Naive thymus-derived CD4-positive, alpha-beta T cell (primary cell): ENCODE data around the gene LRRC55. TPM values are rescaled to one million over a fixed set of nuclear protein-coding genes. Genes with fewer than 3 reads are reported as not detected.

Experiments
- ATAC-seq: fragments of 150-1000 bp; cut with Tn5 transposase; 2 replicates; pipeline ENCODE4 v1.10.0; 2021; ENCODE audit warnings: mild to moderate bottlenecking, moderate library complexity
- CTCF ChIA-PET: fragments of 350-600 bp; sonication (Branson Sonifier 250); formaldehyde crosslinking; loops from one replicate; lab custom pipeline; 2021; ENCODE audit warnings: antibody characterized with exemption; lab: Charles Lee
- POLR2A ChIA-PET: fragments of 350-600 bp; sonication (Branson Sonifier 250); formaldehyde crosslinking; loops from one replicate; lab custom pipeline; 2021; ENCODE audit warnings: antibody characterized with exemption, inconsistent platforms; lab: Charles Lee
- DNase-seq, 9 donors: peaks; one replicate each; pipeline versions ENCODE4 v3.0.0 to v3.0.0-alpha.2; 2020 to 2022; ENCODE audit warnings: mixed read lengths in 1 of 9
- H3K27ac ChIP-seq: one replicate; pipeline ENCODE4 v1.7.0; 2013; ENCODE audit warnings: mild to moderate bottlenecking, low read depth, low read length, moderate library complexity
- H3K27me3 ChIP-seq, 2 donors: one replicate each; pipeline ENCODE4 v1.7.0; 2013; ENCODE audit warnings: low read length in 2 of 2, mild to moderate bottlenecking in 2 of 2, moderate library complexity in 2 of 2; ENCODE audit not compliant: control insufficient read depth in 2 of 2, insufficient read depth in 2 of 2
- H3K36me3 ChIP-seq, 3 experiments: 1 replicate in 2 of 3; 2 replicates in 1 of 3; pipeline ENCODE4 v1.7.0; 2013; ENCODE audit warnings: low read length in 3 of 3, mild to moderate bottlenecking in 3 of 3, moderate library complexity in 1 of 3; ENCODE audit not compliant: insufficient read depth in 3 of 3, control insufficient read depth in 2 of 3
- H3K4me1 ChIP-seq, 2 donors: one replicate each; pipeline ENCODE4 v1.7.0; 2013; ENCODE audit warnings: low read length in 2 of 2, mild to moderate bottlenecking in 2 of 2, moderate library complexity in 1 of 2; ENCODE audit not compliant: control insufficient read depth in 2 of 2, insufficient read depth in 2 of 2
- H3K4me3 ChIP-seq: 2 replicates; pipeline ENCODE4 v1.7.0; 2013; ENCODE audit warnings: mild to moderate bottlenecking, low read length
- H3K9me3 ChIP-seq, 3 experiments: 1 replicate in 2 of 3; 2 replicates in 1 of 3; pipeline ENCODE4 v1.7.0; 2013; ENCODE audit warnings: low read length in 3 of 3; ENCODE audit not compliant: control insufficient read depth in 2 of 3
- H3K27ac Mint-ChIP-seq, 9 donors: one replicate each; pipeline ENCODE4 v1.8.0; 2020 to 2022; ENCODE audit warnings: mixed read lengths in 9 of 9, mild to moderate bottlenecking in 8 of 9, moderate library complexity in 5 of 9, inconsistent platforms in 2 of 9
- H3K27me3 Mint-ChIP-seq, 5 donors: one replicate each; pipeline ENCODE4 v1.8.0; 2021 to 2022; ENCODE audit warnings: mixed read lengths in 5 of 5, mild to moderate bottlenecking in 1 of 5
- H3K36me3 Mint-ChIP-seq, 5 donors: one replicate each; pipeline ENCODE4 v1.8.0; 2020 to 2022; ENCODE audit warnings: mixed read lengths in 5 of 5, mild to moderate bottlenecking in 3 of 5, inconsistent platforms in 1 of 5
- H3K4me1 Mint-ChIP-seq, 7 donors: one replicate each; pipeline ENCODE4 v1.8.0; 2020 to 2022; ENCODE audit warnings: mixed read lengths in 7 of 7, mild to moderate bottlenecking in 3 of 7, inconsistent platforms in 1 of 7
- H3K4me3 Mint-ChIP-seq, 10 donors: one replicate each; pipeline ENCODE4 v1.8.0; 2020 to 2022; ENCODE audit warnings: mild to moderate bottlenecking in 10 of 10, mixed read lengths in 10 of 10, moderate library complexity in 6 of 10, inconsistent platforms in 2 of 10
- H3K9me3 Mint-ChIP-seq, 11 donors: one replicate each; pipeline ENCODE4 v1.8.0; 2020 to 2022; ENCODE audit warnings: mixed read lengths in 11 of 11, mild to moderate bottlenecking in 4 of 11, inconsistent platforms in 1 of 11, moderate library complexity in 1 of 11
- intact Hi-C, 2 donors: fragments of 100-400 bp; cut with micrococcal nuclease; formaldehyde crosslinking; loops; one replicate each; pipeline ENCODE4 v1.15.1; 2023
- polyA plus RNA-seq, 2 donors: library from polyadenylated mRNA; unstranded; fragments of 300-500 nt; fragmentation: Illumina TruSeq; gene quantifications; one replicate each; pipeline ENCODE4 v1.2.3, GENCODE V29; 2021
- total RNA-seq, 6 experiments: library from RNA in 5 of 6; stranded (reverse) in 5 of 6; gene quantifications; 1 replicate in 5 of 6; 2 replicates in 1 of 6; pipeline ENCODE4 v1.2.3 and lab custom pipeline; 2021 to 2026

LRRC55 gene
- total and polyA plus RNA-seq, 7 experiments from 2014 or later: not detected

DNA sequence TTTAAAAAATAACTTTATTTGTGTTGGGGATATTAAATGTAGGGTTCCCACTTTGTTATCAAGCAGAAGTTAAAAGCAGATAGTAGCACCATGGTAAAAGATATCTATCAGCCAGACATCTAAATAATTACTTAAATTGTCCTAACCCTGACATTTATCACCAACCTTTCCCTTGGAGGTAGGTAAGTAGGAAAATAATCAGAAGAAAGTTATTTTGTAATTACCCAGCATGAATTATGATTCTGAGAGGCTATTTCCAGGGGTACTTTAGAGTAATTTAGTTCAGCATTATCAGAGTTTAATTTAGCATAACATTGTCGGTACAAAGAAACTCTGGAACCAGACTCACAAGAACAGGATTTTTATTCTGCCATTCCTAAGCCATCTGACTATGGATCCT is 23.2 kb upstream of the LRRC55 start:
- H3K9me3 Mint-ChIP-seq: peaks cover 0 to 3% (median 0%) of the 10 kb centered on the region in 11 donors

GRCh38 chr11:57160665-57161064 is 21.1 kb upstream of the LRRC55 start:
- Histone ChIP-seq H3K9me3 (no peaks in the 10 kb centered on the region), H3K27me3 (no peaks in the 10 kb centered on the region), H3K4me1 (no peaks in the 10 kb centered on the region), H3K27ac (no peak overlapping the region), H3K36me3 (no peaks in the 10 kb centered on the region), H3K4me3 (no peak overlapping the region)
- no peak overlapping the region for H3K27ac Mint-ChIP-seq
- DNase-seq (no peak), ATAC-seq (no peak)
- POLR2A ChIA-PET: no interaction called here
- H3K36me3 Mint-ChIP-seq: peaks cover 0 to 4% (median 0%) of the 10 kb centered on the region in 5 donors
- peaks cover 13 to 51% (median 48%) of the 10 kb centered on the region in 5 donors for H3K27me3 Mint-ChIP-seq
- peaks cover 0 to 1% (median 0%) of the 10 kb centered on the region in 7 donors for H3K4me1 Mint-ChIP-seq
- H3K4me3 Mint-ChIP-seq: no peak overlapping the region
- intact Hi-C loops: no loop called here
- CTCF ChIA-PET: no interaction called here
- H3K9me3 Mint-ChIP-seq: peaks cover 0 to 7% (median 0%) of the 10 kb centered on the region in 11 donors

More for the DNA sequence above, 23.2 kb upstream of the LRRC55 start:
- CTCF ChIA-PET: no interaction called here
- no peaks in the 10 kb centered on the region for H3K4me1 ChIP-seq
- peaks cover 0 to 1% (median 0%) of the 10 kb centered on the region in 7 donors for H3K4me1 Mint-ChIP-seq
- H3K27me3 ChIP-seq: no peaks in the 10 kb centered on the region
- H3K4me3 ChIP-seq: no peak overlapping the region
- POLR2A ChIA-PET: no interaction called here
- H3K4me3 Mint-ChIP-seq: no peak overlapping the region
- ATAC-seq (no peak), DNase-seq (no peak)
- H3K27ac Mint-ChIP-seq: no peak overlapping the region
- peaks cover 19 to 54% (median 50%) of the 10 kb centered on the region in 5 donors for H3K27me3 Mint-ChIP-seq
- H3K36me3 ChIP-seq: no peaks in the 10 kb centered on the region
- H3K36me3 Mint-ChIP-seq: peaks cover 0 to 8% (median 0%) of the 10 kb centered on the region in 5 donors
- H3K27ac ChIP-seq: no peak overlapping the region
- no peaks in the 10 kb centered on the region for H3K9me3 ChIP-seq
- intact Hi-C loops: no loop called here

GRCh38 chr11:57161351-57161750 is 20.4 kb upstream of the LRRC55 start:
- ATAC-seq (no peak), DNase-seq (no peak)
- Mint-ChIP-seq H3K4me1 (peaks cover 0 to 1% (median 0%) of the 10 kb centered on the region in 7 donors), H3K36me3 (no peaks in the 10 kb centered on the region), H3K27me3 (peaks cover 9 to 47% (median 42%) of the 10 kb centered on the region in 5 donors), H3K4me3 (no peak overlapping the region), H3K27ac (no peak overlapping the region), H3K9me3 (peaks cover 0 to 7% (median 0%) of the 10 kb centered on the region in 11 donors)
- no peaks in the 10 kb centered on the region for H3K27me3 ChIP-seq
- ChIA-PET CTCF (interaction anchor here (0.6 kb wide), 1 partner anchor 139 kb away, joined by 3 read pairs; no protein-coding TSS in a partner anchor), POLR2A (no interaction called here)
- H3K4me1 ChIP-seq: no peaks in the 10 kb centered on the region
- no peaks in the 10 kb centered on the region for H3K36me3 ChIP-seq
- intact Hi-C loops: no loop called here
- no peaks in the 10 kb centered on the region for H3K9me3 ChIP-seq
- H3K4me3 ChIP-seq: no peak overlapping the region
- no peak overlapping the region for H3K27ac ChIP-seq

DNA sequence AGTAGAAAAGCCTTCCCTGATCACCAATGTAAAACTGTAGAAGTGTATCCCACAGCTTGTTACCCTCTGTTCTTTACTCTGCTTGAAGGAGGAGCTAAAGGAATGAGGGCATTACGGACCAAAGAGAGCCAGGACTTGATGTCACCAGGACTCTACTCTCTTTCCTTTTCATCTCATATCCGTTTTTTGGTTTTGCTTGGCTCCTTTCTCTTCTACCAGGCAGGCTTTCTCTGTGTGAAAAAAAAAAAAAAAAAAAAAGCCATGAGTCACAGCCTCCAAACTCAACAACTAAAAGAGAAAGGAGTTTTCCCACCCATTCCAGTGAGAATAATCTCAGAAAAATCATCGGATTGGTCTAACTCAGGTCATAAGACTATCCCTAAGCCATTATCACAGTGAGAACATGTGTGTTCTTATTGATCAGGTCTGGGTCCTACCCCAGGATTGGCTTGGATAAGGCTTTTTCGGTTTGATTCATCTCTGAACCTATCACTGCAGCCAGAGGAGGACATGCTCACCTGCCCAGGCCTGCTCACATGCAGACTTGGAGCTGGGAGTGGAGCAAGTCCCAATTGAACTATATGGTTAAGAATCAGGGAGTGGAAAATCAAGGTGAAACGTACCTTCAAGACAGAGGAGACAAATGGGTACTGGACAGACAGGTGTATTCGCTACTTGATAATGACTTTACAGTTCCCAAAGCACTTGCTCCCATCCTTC is 19.4 kb upstream of the LRRC55 start:
- DNase-seq (no peak), ATAC-seq (no peak)
- Mint-ChIP-seq H3K27me3 (peaks cover 9 to 41% (median 35%) of the 10 kb centered on the region in 5 donors), H3K4me1 (peaks cover 0 to under 1% (median 0%) of the 10 kb centered on the region in 7 donors), H3K27ac (no peak overlapping the region), H3K9me3 (peaks cover 0 to 7% (median 0%) of the 10 kb centered on the region in 11 donors), H3K4me3 (no peak overlapping the region), H3K36me3 (no peaks in the 10 kb centered on the region)
- intact Hi-C loops: no loop called here
- no peaks in the 10 kb centered on the region for H3K36me3 ChIP-seq
- POLR2A ChIA-PET: no interaction called here
- no peak overlapping the region for H3K4me3 ChIP-seq
- H3K27me3 ChIP-seq: no peaks in the 10 kb centered on the region
- H3K27ac ChIP-seq: no peak overlapping the region
- CTCF ChIA-PET: no interaction called here
- no peaks in the 10 kb centered on the region for H3K9me3 ChIP-seq
- no peaks in the 10 kb centered on the region for H3K4me1 ChIP-seq

GRCh38 chr11:57163160-57163868 is 18.4 kb upstream of the LRRC55 start:
- intact Hi-C loops: no loop called here
- Histone ChIP-seq H3K4me3 (no peak overlapping the region), H3K27ac (no peak overlapping the region), H3K27me3 (no peaks in the 10 kb centered on the region), H3K4me1 (no peaks in the 10 kb centered on the region), H3K36me3 (no peaks in the 10 kb centered on the region), H3K9me3 (no peaks in the 10 kb centered on the region)
- ChIA-PET CTCF (no interaction called here), POLR2A (no interaction called here)
- Mint-ChIP-seq H3K9me3 (peaks cover 0 to 10% (median 0%) of the 10 kb centered on the region in 11 donors), H3K4me1 (no peaks in the 10 kb centered on the region), H3K27ac (no peak overlapping the region), H3K4me3 (no peak overlapping the region), H3K27me3 (peaks cover 9 to 37% (median 29%) of the 10 kb centered on the region in 5 donors), H3K36me3 (no peaks in the 10 kb centered on the region)
- DNase-seq (no peak), ATAC-seq (no peak)

- CTCF ChIA-PET: no interaction called here
- Mint-ChIP-seq H3K4me1 (no peaks in the 10 kb centered on the region), H3K36me3 (no peaks in the 10 kb centered on the region), H3K4me3 (no peak overlapping the region), H3K9me3 (peaks cover 0 to 13% (median 2%) of the 10 kb centered on the region in 11 donors), H3K27me3 (peaks cover 9 to 39% (median 29%) of the 10 kb centered on the region in 5 donors), H3K27ac (no peak overlapping the region)
- Histone ChIP-seq H3K9me3 (no peaks in the 10 kb centered on the region), H3K27me3 (no peaks in the 10 kb centered on the region), H3K4me3 (no peak overlapping the region), H3K36me3 (no peaks in the 10 kb centered on the region), H3K27ac (no peak overlapping the region), H3K4me1 (no peaks in the 10 kb centered on the region)
- DNase-seq: no peak
- ATAC-seq: no peak
- intact Hi-C loops: no loop called here
- POLR2A ChIA-PET: no interaction called here
Measured at GRCh38 chr11:57164317-57164716, 17.4 kb upstream of the LRRC55 start.
